Activated T-cell treated with anti-CD3 and anti-CD28 coated beads, Interleukin-2, amount 50 U/mL, for 1 hour (primary cell): Measurements from ENCODE around the gene ADGRG2.
"Not testable (repeated sequence)": the region's sequence is repeated elsewhere in the genome, so short reads cannot be mapped to it uniquely, and the experiment has no call there.

Experiments used
- DNase-seq: peaks from one replicate; pipeline ENCODE4 v3.0.0-alpha.2; 2020

The ADGRG2 gene

GRCh38 chrX:19072372-19072771 lies 49.9 kb downstream of the ADGRG2 start:
- no peak for DNase-seq

- no peak for DNase-seq
Observed at GRCh38 chrX:19070555-19070994, 51.7 kb downstream of the ADGRG2 start.

GRCh38 chrX:19066987-19067386 lies 55.3 kb downstream of the ADGRG2 start:
- not testable (repeated sequence) for DNase-seq

GRCh38 chrX:19065535-19065934 lies 56.7 kb downstream of the ADGRG2 start:
- DNase-seq: no peak

GRCh38 chrX:19064175-19064574 lies 58.1 kb downstream of the ADGRG2 start:
- DNase-seq: no peak

GRCh38 chrX:19063030-19063429 lies 59.2 kb downstream of the ADGRG2 start:
- DNase-seq: no peak

GRCh38 chrX:19059067-19059466 lies 63.2 kb downstream of the ADGRG2 start:
- no peak for DNase-seq

GRCh38 chrX:19057856-19058255 lies 64.4 kb downstream of the ADGRG2 start:
- DNase-seq: no peak

GRCh38 chrX:19049110-19049509 lies 73.2 kb downstream of the ADGRG2 start:
- no peak for DNase-seq

GRCh38 chrX:19046343-19047215 lies 75.7 kb downstream of the ADGRG2 start:
- DNase-seq: no peak

- DNase-seq: no peak
Observed at GRCh38 chrX:19040373-19040772, 81.9 kb downstream of the ADGRG2 start.

GRCh38 chrX:19034025-19034424 lies 88.2 kb downstream of the ADGRG2 start:
- DNase-seq: no peak

GRCh38 chrX:19030805-19031204 lies 91.5 kb downstream of the ADGRG2 start:
- no peak for DNase-seq

GRCh38 chrX:19028560-19028959 lies 93.7 kb downstream of the ADGRG2 start:
- no peak for DNase-seq

GRCh38 chrX:19024366-19024765 lies 97.9 kb downstream of the ADGRG2 start:
- DNase-seq: no peak

- DNase-seq: no peak
Observed at GRCh38 chrX:19019996-19020395, 102.3 kb downstream of the ADGRG2 start.

GRCh38 chrX:19017271-19017670 lies 105.0 kb downstream of the ADGRG2 start:
- no peak for DNase-seq

GRCh38 chrX:19016614-19017013 lies 105.7 kb downstream of the ADGRG2 start:
- DNase-seq: not testable (repeated sequence)

GRCh38 chrX:19007868-19008267 lies 114.4 kb downstream of the ADGRG2 start:
- no peak for DNase-seq

GRCh38 chrX:19007011-19007410 lies 115.3 kb downstream of the ADGRG2 start:
- DNase-seq: no peak

GRCh38 chrX:19005909-19006308 lies 116.4 kb downstream of the ADGRG2 start:
- no peak for DNase-seq

GRCh38 chrX:19003756-19004155 lies 118.5 kb downstream of the ADGRG2 start:
- DNase-seq: no peak

- DNase-seq: no peak
Observed at GRCh38 chrX:18998653-18999052, 123.6 kb downstream of the ADGRG2 start.

GRCh38 chrX:18997916-18998315 lies 124.4 kb downstream of the ADGRG2 start:
- no peak for DNase-seq

- no peak for DNase-seq
Observed at GRCh38 chrX:18996536-18996935, 125.7 kb downstream of the ADGRG2 start.
